Left lung (tissue), 10 donors: ENCODE measurements around the gene C1GALT1C1. TPM values are rescaled to one million over a fixed set of nuclear protein-coding genes. Genes with fewer than 3 reads are reported as not detected.
"Not testable (repeated sequence)": the region's sequence is repeated elsewhere in the genome, so short reads cannot be mapped to it uniquely, and the experiment has no call there.

ENCODE experiments used
- ATAC-seq: fragments of 200-7000 bp; cut with Tn5 transposase; one replicate; pipeline ENCODE4 v1.9.1; 2020; ENCODE audit warnings: moderate library complexity
- DNase-seq, 4 donors: peaks; one replicate each; pipeline ENCODE4 v3.0.0-alpha.2; 2013 to 2020
- H3K27ac ChIP-seq, 2 donors: fragments of 200-600 bp; sonication (generic) in 1 of 2; one replicate each; pipeline versions ENCODE4 v1.5.0 to v1.8.0; 2020 to 2021
- H3K27me3 ChIP-seq, 2 donors: fragments of 200-600 bp; sonication (generic) in 1 of 2; one replicate each; pipeline versions ENCODE4 v1.5.0 to v1.8.0; 2020 to 2021
- H3K36me3 ChIP-seq, 2 donors: fragments of 200-600 bp; sonication (generic) in 1 of 2; one replicate each; pipeline versions ENCODE4 v1.5.0 to v1.8.0; 2020 to 2021
- H3K4me1 ChIP-seq, 2 donors: fragments of 200-600 bp; one replicate each; pipeline ENCODE4 v1.8.0; 2021
- H3K4me3 ChIP-seq, 2 donors: fragments of 200-600 bp; sonication (generic) in 1 of 2; one replicate each; pipeline versions ENCODE4 v1.5.0 to v1.8.0; 2020 to 2021; ENCODE audit warnings: mild to moderate bottlenecking in 1 of 2
- H3K9me3 ChIP-seq, 2 donors: fragments of 200-600 bp; sonication (generic) in 1 of 2; one replicate each; pipeline versions ENCODE4 v1.5.0 to v1.8.0; 2020 to 2021
- intact Hi-C, 2 donors: fragments of 100-400 bp; cut with DNase I; formaldehyde crosslinking; loops; one replicate each; pipeline versions ENCODE4 v1.11.2 to v1.14.2; 2022
- polyA plus RNA-seq, 6 donors: library from polyadenylated mRNA; unstranded; fragments of 120-200 nt; gene quantifications; one replicate each; pipeline ENCODE4 v1.2.1, GENCODE V29; 2013; ENCODE audit not compliant: insufficient read length in 6 of 6
- total RNA-seq, 2 donors: library from RNA; stranded (reverse); fragmentation: NEBNext Ultra II Directional; extraction: Animal tissue kit (Norgen Biotek cat#: 25700); gene quantifications; one replicate each; pipeline ENCODE4 v1.2.1, GENCODE V29; 2021
- TF ChIP-seq, protein P1 (sequence below), 2 donors: fragments of 200-600 bp; sonication (generic) in 1 of 2; IDR thresholded peaks; one replicate each; pipeline versions ENCODE4 v1.5.0 to v1.8.0; 2021; ENCODE audit warnings: antibody characterized with exemption in 2 of 2
- donor health status: DM: no; HTN: yes; CAD: no.
- donor health status: DM: no; HTN: no; CAD: no.

Gene C1GALT1C1
- total and polyA plus RNA-seq, 8 donors: 19.9 to 28.3 (median 24.5) TPM

DNA sequence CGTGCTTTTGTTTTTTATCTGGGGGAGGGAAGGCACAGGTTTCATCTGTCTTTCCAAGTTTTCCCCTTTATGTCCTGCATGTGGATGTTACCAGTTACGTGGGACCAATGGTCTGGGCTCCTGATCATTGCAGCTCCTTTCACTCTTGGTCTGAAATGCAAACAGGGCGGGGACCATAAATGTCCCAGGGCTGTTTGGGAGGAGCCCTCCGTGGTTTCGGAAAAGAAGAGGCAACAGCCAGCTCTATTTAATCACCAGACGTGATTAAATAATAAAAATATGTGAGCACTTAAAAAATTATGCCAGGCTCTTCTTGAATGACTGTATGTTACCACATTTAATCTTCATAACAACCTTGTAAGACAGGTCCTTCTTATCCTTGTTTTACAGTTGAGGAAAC lies 30.8 kb upstream of the C1GALT1C1 start:
- Histone ChIP-seq H3K4me3 (no peak overlapping the region), H3K4me1 (no peaks in the 10 kb centered on the region), H3K27ac (no peak overlapping the region), H3K27me3 (no peaks in the 10 kb centered on the region), H3K9me3 (no peaks in the 10 kb centered on the region), H3K36me3 (no peaks in the 10 kb centered on the region)
- intact Hi-C loops: loop anchor here in 1 of 2 donors (10.0 kb wide), 1 partner anchor 166 kb away; no protein-coding TSS in a partner anchor
- TF ChIP-seq, protein P1, sequence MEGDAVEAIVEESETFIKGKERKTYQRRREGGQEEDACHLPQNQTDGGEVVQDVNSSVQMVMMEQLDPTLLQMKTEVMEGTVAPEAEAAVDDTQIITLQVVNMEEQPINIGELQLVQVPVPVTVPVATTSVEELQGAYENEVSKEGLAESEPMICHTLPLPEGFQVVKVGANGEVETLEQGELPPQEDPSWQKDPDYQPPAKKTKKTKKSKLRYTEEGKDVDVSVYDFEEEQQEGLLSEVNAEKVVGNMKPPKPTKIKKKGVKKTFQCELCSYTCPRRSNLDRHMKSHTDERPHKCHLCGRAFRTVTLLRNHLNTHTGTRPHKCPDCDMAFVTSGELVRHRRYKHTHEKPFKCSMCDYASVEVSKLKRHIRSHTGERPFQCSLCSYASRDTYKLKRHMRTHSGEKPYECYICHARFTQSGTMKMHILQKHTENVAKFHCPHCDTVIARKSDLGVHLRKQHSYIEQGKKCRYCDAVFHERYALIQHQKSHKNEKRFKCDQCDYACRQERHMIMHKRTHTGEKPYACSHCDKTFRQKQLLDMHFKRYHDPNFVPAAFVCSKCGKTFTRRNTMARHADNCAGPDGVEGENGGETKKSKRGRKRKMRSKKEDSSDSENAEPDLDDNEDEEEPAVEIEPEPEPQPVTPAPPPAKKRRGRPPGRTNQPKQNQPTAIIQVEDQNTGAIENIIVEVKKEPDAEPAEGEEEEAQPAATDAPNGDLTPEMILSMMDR (IDR thresholded peaks at IDR 0.05): no peak
- DNase-seq: no peak
- no peak for ATAC-seq

- Histone ChIP-seq H3K27ac (no peak overlapping the region), H3K4me3 (no peak overlapping the region), H3K9me3 (no peaks in the 10 kb centered on the region), H3K27me3 (no peaks in the 10 kb centered on the region), H3K4me1 (no peaks in the 10 kb centered on the region), H3K36me3 (no peaks in the 10 kb centered on the region)
- TF ChIP-seq, protein P1 (IDR thresholded peaks at IDR 0.05): no peak
- no peak for ATAC-seq
- intact Hi-C loops: no loop called here
- DNase-seq: no peak
These were observed 23.1 kb upstream of the C1GALT1C1 start for GRCh38 chrX:120653000-120653399.

- ATAC-seq, H3K36me3 ChIP-seq, H3K27ac ChIP-seq, H3K27me3 ChIP-seq, intact Hi-C loops, H3K4me3 ChIP-seq, H3K4me1 ChIP-seq, H3K9me3 ChIP-seq, DNase-seq: not testable (repeated sequence)
These were observed 22.4 kb upstream of the C1GALT1C1 start for GRCh38 chrX:120652256-120652655.

DNA sequence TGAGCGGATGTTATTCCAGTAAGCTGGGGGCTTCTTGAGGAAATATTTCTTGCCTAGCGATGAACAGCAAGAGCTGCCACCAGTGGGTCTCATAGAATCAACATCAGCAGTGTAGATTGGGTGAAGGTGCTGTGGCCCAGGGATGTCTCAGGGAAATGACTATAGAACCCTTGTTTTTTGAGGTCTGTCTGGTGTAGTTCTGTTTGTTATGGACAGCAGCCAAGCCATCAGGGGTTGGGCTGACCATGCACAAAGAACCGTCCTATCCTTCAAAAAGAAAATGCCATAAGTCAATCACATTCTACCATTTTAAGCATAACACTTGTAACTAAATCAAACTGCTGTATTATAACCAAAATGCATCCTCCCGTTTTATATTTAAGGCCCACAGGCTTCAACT lies 17.3 kb upstream of the C1GALT1C1 start:
- intact Hi-C loops: no loop called here
- DNase-seq (no peak), ATAC-seq (no peak)
- TF ChIP-seq, protein P1 (IDR thresholded peaks at IDR 0.05): no peak
- H3K4me1 ChIP-seq: no peaks in the 10 kb centered on the region
- H3K36me3 ChIP-seq: no peaks in the 10 kb centered on the region
- no peaks in the 10 kb centered on the region for H3K27me3 ChIP-seq
- no peak overlapping the region for H3K4me3 ChIP-seq
- H3K27ac ChIP-seq: no peak overlapping the region
- no peaks in the 10 kb centered on the region for H3K9me3 ChIP-seq

DNA sequence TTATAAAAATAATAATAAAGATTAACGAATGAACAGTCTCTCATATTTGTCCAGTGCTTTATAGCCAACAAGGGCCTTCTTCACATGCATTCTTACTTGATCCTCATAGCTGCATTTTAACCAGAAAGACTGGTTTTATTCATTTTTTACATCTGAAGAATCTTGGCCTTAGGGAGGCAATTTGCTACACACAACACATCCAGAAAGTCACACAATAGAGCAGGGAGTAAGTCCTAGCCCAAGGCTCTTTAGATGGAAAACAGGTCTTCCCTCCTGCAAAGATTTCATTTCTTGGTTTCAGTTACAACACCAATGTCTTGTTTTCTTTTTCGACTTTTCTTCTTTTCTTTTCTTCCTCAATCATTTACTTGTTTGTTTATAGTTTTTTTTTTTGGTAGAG lies 13.0 kb upstream of the C1GALT1C1 start:
- DNase-seq: no peak
- Histone ChIP-seq H3K36me3 (no peaks in the 10 kb centered on the region), H3K27me3 (no peaks in the 10 kb centered on the region), H3K4me1 (no peaks in the 10 kb centered on the region), H3K4me3 (no peak overlapping the region), H3K9me3 (no peaks in the 10 kb centered on the region), H3K27ac (no peak overlapping the region)
- no peak for ATAC-seq
- intact Hi-C loops: no loop called here
- TF ChIP-seq, protein P1 (IDR thresholded peaks at IDR 0.05): no peak

GRCh38 chrX:120638619-120639018 lies 8.8 kb upstream of the C1GALT1C1 start:
- DNase-seq (no peak), ATAC-seq (no peak)
- TF ChIP-seq, protein P1 (IDR thresholded peaks at IDR 0.05): no peak
- no peak overlapping the region for H3K27ac ChIP-seq
- H3K4me3 ChIP-seq: no peak overlapping the region
- H3K27me3 ChIP-seq: no peaks in the 10 kb centered on the region
- intact Hi-C loops: no loop called here
- no peaks in the 10 kb centered on the region for H3K4me1 ChIP-seq
- no peaks in the 10 kb centered on the region for H3K9me3 ChIP-seq
- H3K36me3 ChIP-seq: no peaks in the 10 kb centered on the region
